H1 (cell line): ENCODE results near the gene BNC2. TPM values are rescaled to one million over a fixed set of nuclear protein-coding genes. Genes with fewer than 3 reads are reported as not detected.

ENCODE experiments used
- CTCF ChIA-PET: fragments of 300-600 bp; sonication (Branson Sonifier 250); formaldehyde crosslinking; loops from one replicate; lab custom pipeline; 2021; ENCODE audit not compliant: partially characterized antibody; lab: Charles Lee
- POLR2A ChIA-PET: fragments of 300-600 bp; sonication (Branson Sonifier 250); formaldehyde crosslinking; loops from one replicate; lab custom pipeline; 2021; ENCODE audit warnings: inconsistent platforms; ENCODE audit not compliant: partially characterized antibody; lab: Charles Lee
- DNase-seq, 2 experiments: peaks; one replicate each; pipeline versions ENCODE4 v3.0.0 to v3.0.0-alpha.2; 2010 to 2022; ENCODE audit warnings: low spot score in 2 of 2, low read depth in 1 of 2, mixed read lengths in 1 of 2
- FAIRE-seq: peaks from 2 replicates; lab custom pipeline; 2011; peaks lifted over from hg19 to GRCh38; lab: Jason Lieb, UNC
- H2AFZ ChIP-seq: 2 replicates; pipeline ENCODE4 v1.8.1; 2012; ENCODE audit warnings: low read length, inconsistent platforms
- H2AK5ac ChIP-seq: 2 replicates; pipeline ENCODE4 v1.6.1; 2013; ENCODE audit warnings: low read depth, low read length
- H2BK120ac ChIP-seq: replicated peaks from 2 replicates; pipeline ENCODE3; 2013; ENCODE audit warnings: low read depth, low read length, inconsistent platforms
- H2BK12ac ChIP-seq: 2 replicates; pipeline ENCODE4 v1.6.1; 2013; ENCODE audit warnings: low read depth, low read length
- H2BK15ac ChIP-seq: 2 replicates; pipeline ENCODE4 v1.6.1; 2013; ENCODE audit warnings: low read length
- H2BK20ac ChIP-seq: 2 replicates; pipeline ENCODE4 v1.6.1; 2013; ENCODE audit warnings: low read length
- H2BK5ac ChIP-seq: 2 replicates; pipeline ENCODE4 v1.6.1; 2013; ENCODE audit warnings: low read depth, low read length
- H3K14ac ChIP-seq: 2 replicates; pipeline ENCODE4 v1.6.1; 2013; ENCODE audit warnings: inconsistent platforms; ENCODE audit not compliant: insufficient read length
- H3K18ac ChIP-seq: 2 replicates; pipeline ENCODE4 v1.6.1; 2013; ENCODE audit warnings: low read length; ENCODE audit errors: extremely low read depth
- H3K23ac ChIP-seq: 2 replicates; pipeline ENCODE4 v1.6.1; 2013; ENCODE audit warnings: inconsistent platforms; ENCODE audit not compliant: insufficient read length
- H3K23me2 ChIP-seq: 2 replicates; pipeline ENCODE4 v1.6.1; 2013; ENCODE audit warnings: low read depth, low read length
- H3K27ac ChIP-seq: 2 replicates; pipeline ENCODE4 v1.6.1; 2011; ENCODE audit warnings: low read depth, low read length, inconsistent platforms
- H3K27me3 ChIP-seq, 4 experiments: replicated peaks in 1 of 4; 1 replicate in 1 of 4; 2 replicates in 3 of 4; pipeline versions ENCODE4 v1.6.1 to v1.8.1; 2011 to 2013; ENCODE audit warnings: low read length in 3 of 4, mild to moderate bottlenecking in 3 of 4, inconsistent platforms in 2 of 4, mixed read lengths in 2 of 4, moderate library complexity in 1 of 4; ENCODE audit not compliant: control insufficient read depth in 3 of 4, insufficient read depth in 3 of 4; ENCODE audit errors: extremely low read depth in 1 of 4
- H3K36me3 ChIP-seq, 4 experiments: 2 replicates each; pipeline versions ENCODE4 v1.6.1 to v1.8.1; 2011 to 2013; ENCODE audit warnings: mild to moderate bottlenecking in 4 of 4, low read length in 3 of 4, moderate library complexity in 2 of 4, control low read depth in 1 of 4, inconsistent platforms in 1 of 4; ENCODE audit not compliant: insufficient read depth in 4 of 4, control insufficient read depth in 2 of 4
- H3K4ac ChIP-seq: replicated peaks from 2 replicates; pipeline ENCODE3; 2013; ENCODE audit warnings: low read length, low read depth, mixed read lengths, inconsistent platforms; ENCODE audit not compliant: insufficient read length
- H3K4me1 ChIP-seq, 4 experiments: replicated peaks in 1 of 4; 1 replicate in 1 of 4; 2 replicates in 3 of 4; pipeline versions ENCODE4 v1.6.1 to v1.8.1; 2011 to 2013; ENCODE audit warnings: low read length in 3 of 4, inconsistent platforms in 2 of 4, mixed read lengths in 1 of 4; ENCODE audit not compliant: insufficient read depth in 4 of 4, control insufficient read depth in 3 of 4
- H3K4me2 ChIP-seq, 2 experiments: 2 replicates each; pipeline versions ENCODE4 v1.6.1 to v1.8.1; 2011 to 2013; ENCODE audit warnings: low read depth in 2 of 2, low read length in 2 of 2, control low read depth in 1 of 2, inconsistent platforms in 1 of 2, mild to moderate bottlenecking in 1 of 2; ENCODE audit not compliant: insufficient read depth in 1 of 2
- H3K4me3 ChIP-seq, 4 experiments: fragments of 200-600, 300-600 bp in 1 of 4; sonication (generic), shearing (Covaris generic), sonication (Bioruptor Twin) in 1 of 4; 2 replicates each; pipeline versions ENCODE4 v1.5.1 to v1.8.1; 2011 to 2016; ENCODE audit warnings: low read length in 4 of 4, low read depth in 3 of 4, control low read depth in 2 of 4, inconsistent platforms in 2 of 4, mild to moderate bottlenecking in 2 of 4, mixed read lengths in 1 of 4, moderate library complexity in 1 of 4; ENCODE audit not compliant: insufficient read depth in 2 of 4; ENCODE audit errors: extremely low read depth in 1 of 4
- H3K56ac ChIP-seq: replicated peaks from 2 replicates; pipeline ENCODE3; 2013; ENCODE audit warnings: low read depth, mild to moderate bottlenecking, mixed read lengths, low read length, inconsistent platforms; ENCODE audit not compliant: insufficient read length
- H3K79me1 ChIP-seq: 2 replicates; pipeline ENCODE4 v1.6.1; 2013; ENCODE audit warnings: low read depth, low read length, control low read depth
- H3K79me2 ChIP-seq, 2 experiments: 2 replicates each; pipeline versions ENCODE4 v1.6.1 to v1.8.1; 2012 to 2013; ENCODE audit warnings: low read length in 2 of 2, mild to moderate bottlenecking in 2 of 2, inconsistent platforms in 1 of 2; ENCODE audit not compliant: insufficient read depth in 2 of 2, control insufficient read depth in 1 of 2
- H3K9ac ChIP-seq, 4 experiments: replicated peaks in 1 of 4; 1 replicate in 1 of 4; 2 replicates in 3 of 4; pipeline versions ENCODE4 v1.6.1 to v1.8.1; 2011 to 2013; ENCODE audit warnings: low read depth in 3 of 4, low read length in 3 of 4, control low read depth in 2 of 4, mild to moderate bottlenecking in 2 of 4, moderate library complexity in 2 of 4, inconsistent platforms in 1 of 4; ENCODE audit errors: extremely low read depth in 1 of 4
- H3K9me3 ChIP-seq, 2 experiments: 2 replicates each; pipeline versions ENCODE4 v1.6.1 to v1.8.1; 2012 to 2013; ENCODE audit warnings: mild to moderate bottlenecking in 2 of 2, moderate library complexity in 2 of 2, control low read depth in 1 of 2, inconsistent platforms in 1 of 2, low read depth in 1 of 2, low read length in 1 of 2, mixed read lengths in 1 of 2; ENCODE audit not compliant: insufficient read depth in 2 of 2
- H4K20me1 ChIP-seq, 2 experiments: replicated peaks in 1 of 2; 2 replicates each; pipeline versions ENCODE3 to v1.8.1; 2011 to 2013; ENCODE audit warnings: inconsistent platforms in 2 of 2, low read length in 2 of 2, mild to moderate bottlenecking in 1 of 2; ENCODE audit not compliant: insufficient read depth in 2 of 2, control insufficient read depth in 1 of 2
- H4K5ac ChIP-seq: 2 replicates; pipeline ENCODE4 v1.6.1; 2013; ENCODE audit warnings: low read length, low read depth, mixed read lengths, inconsistent platforms; ENCODE audit not compliant: insufficient read length
- H4K8ac ChIP-seq: 2 replicates; pipeline ENCODE4 v1.8.0; 2013; ENCODE audit warnings: mild to moderate bottlenecking, moderate library complexity, low read length, inconsistent platforms; ENCODE audit not compliant: insufficient read depth; ENCODE audit errors: extremely low read depth
- H4K91ac ChIP-seq: replicated peaks from 2 replicates; pipeline ENCODE3; 2013; ENCODE audit warnings: low read length, mixed read lengths, inconsistent platforms; ENCODE audit not compliant: insufficient read length
- BRCA1 ChIP-seq: IDR thresholded peaks from 2 replicates; pipeline ENCODE4 v1.6.1; 2012; ENCODE audit warnings: low read depth, low read length, improper control_type of control experiment
- CHD2 ChIP-seq: IDR thresholded peaks from 2 replicates; pipeline ENCODE4 v1.6.1; 2012; ENCODE audit warnings: low read length, improper control_type of control experiment
- GABPA ChIP-seq: IDR thresholded peaks from 2 replicates; pipeline ENCODE4 v1.6.1; 2011; ENCODE audit warnings: mild to moderate bottlenecking, low read length, moderate library complexity, borderline replicate concordance; ENCODE audit not compliant: insufficient read depth
- HDAC2 ChIP-seq, 2 experiments: fragments of 300-600 bp in 1 of 2; sonication (generic) in 1 of 2; IDR thresholded peaks; 2 replicates each; pipeline ENCODE4 v1.6.1; 2011 to 2012; ENCODE audit warnings: low read depth in 2 of 2, low read length in 2 of 2, mild to moderate bottlenecking in 2 of 2, moderate library complexity in 2 of 2, borderline replicate concordance in 1 of 2, inconsistent platforms in 1 of 2
- JUND ChIP-seq: IDR thresholded peaks from 2 replicates; pipeline ENCODE4 v1.6.1; 2011; ENCODE audit warnings: mild to moderate bottlenecking, improper control_type of control experiment, low read length
- POLR2A ChIP-seq, 2 experiments: IDR thresholded peaks; 1 replicate in 1 of 2; 2 replicates in 1 of 2; pipeline ENCODE4 v1.6.1; 2011; ENCODE audit warnings: low read depth in 2 of 2, low read length in 2 of 2, mild to moderate bottlenecking in 2 of 2; ENCODE audit errors: control extremely low read depth in 1 of 2
- POLR2AphosphoS5 ChIP-seq: IDR thresholded peaks from 2 replicates; pipeline ENCODE4 v1.6.1; 2011; ENCODE audit warnings: low read depth, low read length
- SIRT6 ChIP-seq: IDR thresholded peaks from one replicate; pipeline ENCODE4 v1.7.1; 2012; ENCODE audit warnings: low read length, inconsistent platforms
- SUZ12 ChIP-seq: fragments of 200-600 bp; sonication (generic); IDR thresholded peaks from 2 replicates; pipeline ENCODE4 v1.6.1; 2012; ENCODE audit warnings: mild to moderate bottlenecking, inconsistent platforms, low read length, moderate library complexity, mixed read lengths
- TEAD4 ChIP-seq: IDR thresholded peaks from 2 replicates; pipeline ENCODE4 v1.6.1; 2012; ENCODE audit warnings: low read depth, low read length, inconsistent platforms, mixed read lengths
- WGBS, 2 experiments: shearing (Covaris generic) in 1 of 2; methylation state at CpG; one replicate each; pipeline versions ENCODE4 v1.1.6 to v1.1.7; 2013 to 2015; ENCODE audit warnings: low lambda C conversion rate in 2 of 2, mixed read lengths in 2 of 2, inconsistent platforms in 1 of 2, low coverage in 1 of 2, missing lambda C conversion rate in 1 of 2; ENCODE audit not compliant: insufficient replicate concordance in 2 of 2, insufficient coverage in 1 of 2, insufficient read length in 1 of 2; ENCODE audit errors: extremely low coverage in 1 of 2, missing lambda C conversion rate in 1 of 2; 5-methylcytosine and 5-hydroxymethylcytosine counted together
- polyA plus RNA-seq, 7 experiments: library from polyadenylated mRNA; depleted of rRNA in 3 of 7; stranded (reverse) in 5 of 7; unstranded in 2 of 7; fragments of >200 nt in 5 of 7; fragments of 200-250 nt in 2 of 7; gene quantifications; 1 replicate in 5 of 7; 2 replicates in 1 of 7; 4 replicates in 1 of 7; pipeline versions ENCODE4 v1.2.1 to v1.2.3, GENCODE V29; 2011 to 2013; ENCODE audit warnings: missing spikeins in 2 of 7, mixed read lengths in 2 of 7
- total RNA-seq: library from RNA; stranded (reverse); fragmentation: NEBNext Ultra II Directional; extraction: Animal tissue kit (Norgen Biotek cat#: 25700); gene quantifications from 2 replicates; pipeline ENCODE4 v1.2.1, GENCODE V29; 2021
- TF ChIP-seq, protein P1 (sequence below): IDR thresholded peaks from 2 replicates; pipeline ENCODE4 v1.6.1; 2012; ENCODE audit warnings: inconsistent platforms

BNC2 gene
- total and polyA plus RNA-seq, 2 of the 8 experiments (the other 6 are each of a cell fraction or from before 2014, with no cell fraction given): 16.0 to 26.8 TPM

- DNase-seq: peak; percentile 67 to 70
- Histone ChIP-seq H2BK12ac (peak overlapping the region; percentile 82; the same call in 1 of the 2 replicates), H4K8ac (no peak overlapping the region), H2AFZ (no peak overlapping the region), H3K4ac (no peak overlapping the region), H2AK5ac (no peak overlapping the region), H3K23ac (no peak overlapping the region), H3K14ac (no peak overlapping the region), H2BK15ac (no peak overlapping the region), H2BK20ac (no peak overlapping the region; the same call in 1 of the 2 replicates), H3K23me2 (peaks cover 5% of the 10 kb centered on the region), H3K18ac (peak overlapping the region; percentile 26; the same call in 1 of the 2 replicates), H3K9ac (peak overlapping the region in 1 of 4 experiments; percentile 24; a peak in 2 of 7 replicates), H3K36me3 (no peaks in the 10 kb centered on the region; a peak in 1 of 8 replicates), H4K5ac (no peak overlapping the region), H4K20me1 (no peaks in the 10 kb centered on the region), H4K91ac (no peak overlapping the region), H3K4me3 (peak overlapping the region in 1 of 4 experiments; percentile 41; a peak in 4 of 8 replicates), H3K56ac (no peak overlapping the region), H3K27ac (no peak overlapping the region; the same call in 1 of the 2 replicates), H2BK120ac (no peak overlapping the region), H3K9me3 (no peaks in the 10 kb centered on the region), H2BK5ac (peak overlapping the region; percentile 80; the same call in 1 of the 2 replicates), H3K27me3 (no peaks in the 10 kb centered on the region), H3K79me1 (0 out of 2 replicates have a peak, but pooled peaks cover 2% of the 10 kb centered on the region), H3K79me2 (peaks cover 0 to 14% of the 10 kb centered on the region in 2 experiments; a peak in 2 of 4 replicates), H3K4me2 (peak overlapping the region; percentile 66 to 68), H3K4me1 (peaks cover 3 to 27% (median 19%) of the 10 kb centered on the region in 4 experiments)
- ChIA-PET CTCF (interaction anchor here (0.6 to 1.0 kb wide), 2 partner anchors 14 to 74 kb away, joined by 3 read pairs; no protein-coding TSS in a partner anchor), POLR2A (interaction anchor here (0.7 to 1.6 kb wide), 5 partner anchors 12 to 104 kb away, joined by 3 to 4 read pairs (median 3); no protein-coding TSS in a partner anchor)
- FAIRE-seq: no peak
- 8% methylated on average over 9 of the region's 9 CpGs; no CpG with 5 or more reads in 1 of the 2 experiments for WGBS, 2 experiments
- TF ChIP-seq HDAC2 (IDR thresholded peaks at IDR 0.05; ENCODE audit: borderline replicate concordance in 1 of 2, low read depth in 2 of 2, low read length in 2 of 2): 0 out of 4 replicates have a peak, but pooled peaks of 1 of the 2 experiments have one; percentile 55
- peak; percentile 64 for TF ChIP-seq SIRT6
- TF ChIP-seq TEAD4: peak; percentile 94
- peak; percentile 57 for TF ChIP-seq POLR2AphosphoS5
- TF ChIP-seq JUND: no peak
- TF ChIP-seq GABPA: no peak
- TF ChIP-seq, protein P1, sequence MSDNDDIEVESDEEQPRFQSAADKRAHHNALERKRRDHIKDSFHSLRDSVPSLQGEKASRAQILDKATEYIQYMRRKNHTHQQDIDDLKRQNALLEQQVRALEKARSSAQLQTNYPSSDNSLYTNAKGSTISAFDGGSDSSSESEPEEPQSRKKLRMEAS: peak; percentile 64
- 0 out of 3 replicates have a peak, but pooled peaks of 1 of the 2 experiments have one; percentile 28 for TF ChIP-seq POLR2A (IDR thresholded peaks at IDR 0.05; ENCODE audit: control extremely low read depth in 1 of 2, low read depth in 2 of 2, low read length in 2 of 2)
- 0 out of 2 replicates have a peak, but pooled peaks have one; percentile 20 for TF ChIP-seq CHD2
- no peak for TF ChIP-seq BRCA1
- TF ChIP-seq SUZ12: no peak
Observed at GRCh38 chr9:16705111-16705604, 165.3 kb downstream of the BNC2 start.
